GM10266 (cell line): ENCODE measurements around the gene GYPC.

Source experiments
- DNase-seq: peaks from one replicate; pipeline ENCODE4 v3.0.0; 2012; ENCODE audit errors: extremely low spot score
- TF ChIP-seq, protein P1 (sequence below): IDR thresholded peaks from 2 replicates; pipeline ENCODE4 v1.5.1; 2012; ENCODE audit warnings: mild to moderate bottlenecking, low read depth; ENCODE audit not compliant: control insufficient read depth, insufficient read depth; ENCODE audit errors: missing control alignments

Gene GYPC

DNA sequence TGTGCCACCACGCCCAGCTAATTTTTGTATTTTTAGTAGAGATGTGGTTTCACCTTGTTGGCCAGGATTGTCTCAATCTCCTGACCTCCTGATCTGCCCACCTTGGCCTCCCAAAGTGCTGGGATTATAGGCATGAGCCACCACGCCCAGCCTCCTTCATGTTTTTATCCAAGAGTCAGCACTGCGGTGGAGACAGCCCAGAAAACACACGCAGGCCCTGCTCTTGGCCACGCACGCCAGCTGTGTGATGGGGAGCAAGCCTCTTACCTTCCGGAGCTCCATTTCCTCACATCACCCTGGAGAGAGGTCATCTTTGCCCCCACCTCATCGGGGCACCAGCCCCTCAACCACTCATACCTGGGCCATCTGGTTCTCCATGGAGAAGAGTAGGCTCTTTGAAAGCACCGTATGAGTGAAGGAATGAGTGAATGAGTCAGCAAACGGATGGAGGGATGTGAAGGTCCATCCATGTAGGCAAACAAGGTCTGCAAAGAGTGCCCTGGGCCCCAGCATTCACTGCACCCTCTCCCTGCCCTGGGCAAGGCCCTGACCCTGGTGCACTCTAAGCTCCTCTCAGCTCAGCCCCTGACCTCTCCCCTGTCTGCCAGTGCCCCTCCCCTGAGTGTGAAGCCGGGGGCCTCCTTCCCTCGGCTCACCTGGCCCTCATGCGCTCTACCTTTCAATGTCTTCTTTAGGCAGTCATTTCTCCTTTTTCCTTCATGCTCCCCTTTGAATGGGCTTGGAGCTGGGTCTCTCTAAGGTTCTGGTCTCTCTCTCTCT, 7.4 kb downstream of the GYPC start:
- TF ChIP-seq, protein P1, sequence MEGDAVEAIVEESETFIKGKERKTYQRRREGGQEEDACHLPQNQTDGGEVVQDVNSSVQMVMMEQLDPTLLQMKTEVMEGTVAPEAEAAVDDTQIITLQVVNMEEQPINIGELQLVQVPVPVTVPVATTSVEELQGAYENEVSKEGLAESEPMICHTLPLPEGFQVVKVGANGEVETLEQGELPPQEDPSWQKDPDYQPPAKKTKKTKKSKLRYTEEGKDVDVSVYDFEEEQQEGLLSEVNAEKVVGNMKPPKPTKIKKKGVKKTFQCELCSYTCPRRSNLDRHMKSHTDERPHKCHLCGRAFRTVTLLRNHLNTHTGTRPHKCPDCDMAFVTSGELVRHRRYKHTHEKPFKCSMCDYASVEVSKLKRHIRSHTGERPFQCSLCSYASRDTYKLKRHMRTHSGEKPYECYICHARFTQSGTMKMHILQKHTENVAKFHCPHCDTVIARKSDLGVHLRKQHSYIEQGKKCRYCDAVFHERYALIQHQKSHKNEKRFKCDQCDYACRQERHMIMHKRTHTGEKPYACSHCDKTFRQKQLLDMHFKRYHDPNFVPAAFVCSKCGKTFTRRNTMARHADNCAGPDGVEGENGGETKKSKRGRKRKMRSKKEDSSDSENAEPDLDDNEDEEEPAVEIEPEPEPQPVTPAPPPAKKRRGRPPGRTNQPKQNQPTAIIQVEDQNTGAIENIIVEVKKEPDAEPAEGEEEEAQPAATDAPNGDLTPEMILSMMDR = no peak
- DNase-seq = no peak

DNA sequence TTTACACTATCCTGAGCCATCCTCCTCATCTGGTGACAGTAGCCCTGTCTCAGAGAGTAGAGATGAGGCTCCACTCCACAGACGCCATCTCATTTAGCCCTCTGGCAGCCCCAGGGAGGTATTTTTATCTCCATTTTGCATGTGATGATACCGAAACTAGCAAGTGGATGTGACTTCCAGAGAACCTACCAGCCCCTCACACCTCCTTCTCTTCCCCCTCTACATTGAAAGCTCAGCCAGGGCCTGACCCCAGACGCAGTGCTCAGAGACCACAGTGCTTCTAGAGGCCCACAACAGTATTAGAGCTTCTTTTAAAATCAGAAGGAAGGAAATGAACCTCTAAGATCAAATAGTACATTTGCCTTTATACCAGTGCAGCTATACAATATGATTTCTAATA, 8.3 kb downstream of the GYPC start:
- DNase-seq = peak; percentile 66
- TF ChIP-seq, protein P1 = no peak

DNA sequence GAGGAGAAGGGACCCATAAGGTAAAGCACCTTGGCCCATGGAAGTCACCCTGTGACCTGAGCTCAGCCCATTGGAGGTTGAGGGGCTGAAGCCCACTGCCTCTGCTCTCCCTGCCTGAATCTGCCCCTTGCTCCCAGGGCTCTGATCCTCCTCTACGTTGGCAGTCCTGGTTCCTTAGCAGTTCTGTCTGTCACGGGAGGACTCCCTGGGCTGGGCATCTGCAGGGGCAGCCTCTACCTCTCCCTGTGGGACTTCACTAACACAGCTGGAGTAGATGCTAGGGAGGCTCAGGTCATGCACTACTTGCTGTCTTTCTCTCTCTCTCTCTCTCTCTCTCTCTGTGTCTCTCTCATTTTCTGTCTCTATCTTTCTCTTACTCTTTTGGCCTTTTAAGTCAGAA, 8.7 kb downstream of the GYPC start:
- no peak for DNase-seq
- TF ChIP-seq, protein P1 = no peak

DNA sequence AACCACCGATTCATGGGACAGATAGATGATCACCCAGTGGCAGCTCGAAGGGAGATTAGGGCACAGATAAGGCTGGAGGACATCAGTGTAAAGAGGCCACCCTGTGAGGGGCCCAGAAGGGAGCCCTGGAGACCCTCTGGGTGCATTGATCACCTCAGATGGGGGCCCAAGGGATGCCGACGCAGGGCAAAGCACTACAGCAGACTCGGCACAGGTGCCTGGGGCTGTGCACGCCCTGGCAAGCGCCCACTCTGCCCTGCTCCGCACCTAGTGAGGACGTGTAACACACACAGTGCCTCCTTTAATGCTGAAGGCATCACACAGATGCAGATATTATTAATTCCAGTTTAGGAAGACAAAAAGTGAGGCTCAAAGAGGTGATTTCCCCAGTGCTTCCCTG, 9.5 kb downstream of the GYPC start:
- TF ChIP-seq, protein P1 = no peak

DNA sequence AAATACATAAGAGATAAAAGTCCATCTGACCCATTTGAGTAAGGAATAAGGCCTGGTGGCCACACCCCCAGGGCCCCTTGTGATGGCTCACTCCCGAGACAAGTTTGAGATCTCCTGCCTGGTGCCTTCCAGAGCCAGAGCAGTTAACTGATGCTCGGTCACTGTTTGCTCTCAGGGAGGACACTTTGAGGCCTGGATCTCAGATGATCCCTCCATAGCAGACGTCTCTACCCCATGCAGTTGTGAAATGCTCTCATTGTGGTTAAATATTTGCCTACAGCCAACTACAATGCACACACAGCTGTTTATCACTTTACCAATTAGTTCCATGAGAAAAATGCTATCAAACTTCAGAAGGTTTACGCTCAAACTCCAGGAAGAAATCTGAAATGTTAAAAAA, 12.3 kb downstream of the GYPC start:
- TF ChIP-seq, protein P1 = no peak
- no peak for DNase-seq

More for the DNA sequence above, 9.5 kb downstream of the GYPC start:
- no peak for DNase-seq

DNA sequence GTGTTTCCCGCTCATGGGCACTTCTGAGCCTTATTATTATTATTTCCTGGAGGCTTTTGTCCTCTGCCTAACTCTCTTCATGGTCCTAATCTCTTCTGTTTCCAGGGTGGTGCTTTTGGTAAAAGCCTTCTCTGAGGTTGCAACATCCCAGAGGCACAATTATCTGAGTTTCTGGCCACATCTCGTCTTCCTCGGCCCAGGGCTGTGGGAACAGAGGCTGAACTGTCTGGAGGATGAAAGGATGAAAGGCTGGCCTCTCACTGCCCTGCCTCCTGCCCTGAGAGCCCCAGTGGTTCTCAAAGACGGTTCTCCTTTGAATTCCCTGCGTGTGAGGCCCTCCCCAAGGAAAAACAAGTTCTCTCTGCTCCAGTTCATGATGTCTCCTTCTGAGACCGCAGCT, 13.8 kb downstream of the GYPC start:
- TF ChIP-seq, protein P1 = no peak
- no peak for DNase-seq

DNA sequence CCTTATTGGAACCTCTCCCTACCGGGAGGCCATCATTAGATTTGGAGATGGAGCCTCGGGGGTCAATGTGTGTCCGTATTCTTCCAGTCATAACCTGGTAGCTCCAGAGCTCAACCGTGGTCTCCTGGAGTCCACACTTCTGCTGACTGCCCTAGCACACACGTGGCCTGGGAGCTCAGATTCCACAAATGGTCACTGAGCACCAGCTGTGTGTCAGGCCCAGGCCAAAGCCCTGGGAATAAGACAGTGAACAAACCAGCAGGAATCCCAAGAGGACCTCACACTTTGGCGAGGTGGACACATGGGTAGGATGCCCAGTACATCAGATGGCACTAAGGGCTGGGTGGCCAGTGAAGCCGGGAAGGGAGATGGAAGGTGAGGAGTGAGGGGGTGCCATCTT, 15.5 kb downstream of the GYPC start:
- no peak for DNase-seq
- TF ChIP-seq, protein P1 = no peak
